Measurements from ENCODE around the gene ATP6V1G1.

GRCh38 chr9:114546851-114547250 is 40.7 kb upstream of the ATP6V1G1 start:
- TF ChIP-seq CTCF (conservative IDR thresholded peaks at IDR 0.05; ENCODE audit: low read depth in 2 of 2) (no peak), STAT1 (IDR thresholded peaks at IDR 0.05; ENCODE audit: unreplicated experiment) (no peak), EZH2phosphoT487 (IDR thresholded peaks at IDR 0.05; ENCODE audit: unreplicated experiment) (no peak), REST (IDR thresholded peaks at IDR 0.05; ENCODE audit: unreplicated experiment) (no peak), JUNB (IDR thresholded peaks at IDR 0.05; ENCODE audit: unreplicated experiment) (no peak), POLR2AphosphoS5 (IDR thresholded peaks at IDR 0.05; ENCODE audit: low read depth) (no peak)
